Activated T-cell treated with anti-CD3 and anti-CD28 coated beads for 4 hours (primary cell): Measurements from ENCODE around the gene PHLDB3.
"Not testable (repeated sequence)": the region's sequence is repeated elsewhere in the genome, so short reads cannot be mapped to it uniquely, and the experiment has no call there.

ENCODE experiments used
- DNase-seq: peaks from one replicate; pipeline ENCODE4 v3.0.0-alpha.2; 2020

The PHLDB3 gene

GRCh38 chr19:43439032-43439708, 65.4 kb downstream of the PHLDB3 start:
- peak; percentile 10 for DNase-seq

DNA sequence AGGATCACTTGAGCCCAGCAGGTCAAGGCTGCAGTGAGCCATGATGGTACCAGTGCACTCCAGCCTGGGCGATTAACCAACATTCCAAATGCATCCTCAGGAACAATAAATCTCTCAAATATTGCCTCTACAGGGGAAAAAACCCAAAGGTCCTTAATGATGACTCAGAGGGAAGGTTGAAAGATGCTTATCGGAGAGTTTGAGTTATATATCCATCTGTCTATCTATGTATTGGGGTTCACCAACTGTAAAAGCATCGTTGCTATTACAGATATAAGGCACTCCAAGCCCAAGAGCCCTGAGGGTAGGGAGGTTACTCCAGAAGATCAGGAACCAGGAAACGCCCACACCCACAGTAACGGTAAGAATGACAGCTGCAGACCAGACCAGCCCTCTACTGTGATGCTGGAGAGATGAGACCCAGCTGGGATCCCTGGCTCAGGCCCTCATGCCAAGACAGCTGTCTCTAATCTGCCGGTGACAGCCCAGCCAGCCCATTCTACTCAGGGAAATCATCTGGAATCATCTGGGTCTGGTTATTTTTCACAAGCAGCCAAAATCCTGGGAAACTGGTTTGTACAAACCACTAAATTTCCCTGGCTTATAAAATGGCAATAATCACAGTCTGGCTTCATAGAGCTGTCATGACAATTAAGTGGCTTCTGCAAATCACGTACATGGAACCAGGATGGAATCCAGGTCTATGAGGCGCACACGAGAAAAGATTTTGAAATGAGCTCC, 66.1 kb downstream of the PHLDB3 start:
- no peak for DNase-seq

- no peak for DNase-seq
Measured at GRCh38 chr19:43437712-43438111, 66.8 kb downstream of the PHLDB3 start.

GRCh38 chr19:43437284-43437683, 67.3 kb downstream of the PHLDB3 start:
- DNase-seq: not testable (repeated sequence)

- no peak for DNase-seq
Measured at GRCh38 chr19:43435775-43436174, 68.8 kb downstream of the PHLDB3 start.

DNA sequence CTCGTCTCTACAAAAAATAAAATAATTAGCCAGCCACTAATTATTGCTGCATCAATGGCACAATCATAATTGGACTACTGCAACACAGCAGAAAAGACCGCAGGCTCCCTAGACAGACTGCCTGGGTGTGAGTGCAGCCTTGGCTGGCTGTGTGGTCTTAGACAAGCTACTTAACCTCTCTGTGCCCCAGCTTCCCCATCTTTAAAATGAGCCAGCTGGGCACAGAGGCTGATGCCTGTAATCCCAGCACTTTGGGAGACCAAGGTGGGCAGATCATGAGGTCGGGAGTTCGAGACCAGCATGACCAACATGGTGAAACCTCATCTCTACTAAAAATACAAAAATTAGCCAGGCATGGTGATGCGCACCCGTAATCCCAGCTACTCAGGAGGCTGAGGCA, 70.9 kb downstream of the PHLDB3 start:
- DNase-seq: no peak

GRCh38 chr19:43433358-43433673, 71.2 kb downstream of the PHLDB3 start:
- DNase-seq: no peak

GRCh38 chr19:43430976-43431375, 73.6 kb downstream of the PHLDB3 start:
- DNase-seq: no peak

DNA sequence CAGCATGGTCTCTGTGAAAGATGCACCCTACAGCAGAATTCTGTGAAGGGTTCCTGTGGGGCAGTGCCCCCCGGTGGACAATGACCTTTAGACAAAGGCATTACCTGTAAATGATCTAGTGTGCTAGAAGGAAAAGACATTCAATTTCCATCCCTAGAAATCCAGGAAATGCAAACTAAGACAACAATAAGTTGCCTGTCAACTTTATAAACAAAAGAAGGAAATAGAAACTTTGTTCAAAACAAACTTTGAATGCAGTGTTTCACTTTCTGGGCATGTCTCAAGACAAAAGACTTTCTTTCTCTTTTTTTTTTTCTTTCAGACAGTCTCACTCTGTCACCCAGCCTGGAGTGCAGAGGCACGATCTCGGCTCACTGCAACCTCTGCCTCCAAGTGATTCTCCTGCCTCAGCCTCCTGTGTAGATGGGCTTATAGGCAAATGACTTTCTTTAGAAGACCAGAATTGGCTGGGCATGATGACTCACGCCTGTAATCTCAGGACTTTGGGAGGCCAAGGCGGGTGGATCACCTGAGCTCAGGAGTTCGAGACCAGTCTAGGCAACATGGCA, 74.3 kb downstream of the PHLDB3 start:
- no peak for DNase-seq

- no peak for DNase-seq
Measured at GRCh38 chr19:43429395-43429794, 75.2 kb downstream of the PHLDB3 start.

DNA sequence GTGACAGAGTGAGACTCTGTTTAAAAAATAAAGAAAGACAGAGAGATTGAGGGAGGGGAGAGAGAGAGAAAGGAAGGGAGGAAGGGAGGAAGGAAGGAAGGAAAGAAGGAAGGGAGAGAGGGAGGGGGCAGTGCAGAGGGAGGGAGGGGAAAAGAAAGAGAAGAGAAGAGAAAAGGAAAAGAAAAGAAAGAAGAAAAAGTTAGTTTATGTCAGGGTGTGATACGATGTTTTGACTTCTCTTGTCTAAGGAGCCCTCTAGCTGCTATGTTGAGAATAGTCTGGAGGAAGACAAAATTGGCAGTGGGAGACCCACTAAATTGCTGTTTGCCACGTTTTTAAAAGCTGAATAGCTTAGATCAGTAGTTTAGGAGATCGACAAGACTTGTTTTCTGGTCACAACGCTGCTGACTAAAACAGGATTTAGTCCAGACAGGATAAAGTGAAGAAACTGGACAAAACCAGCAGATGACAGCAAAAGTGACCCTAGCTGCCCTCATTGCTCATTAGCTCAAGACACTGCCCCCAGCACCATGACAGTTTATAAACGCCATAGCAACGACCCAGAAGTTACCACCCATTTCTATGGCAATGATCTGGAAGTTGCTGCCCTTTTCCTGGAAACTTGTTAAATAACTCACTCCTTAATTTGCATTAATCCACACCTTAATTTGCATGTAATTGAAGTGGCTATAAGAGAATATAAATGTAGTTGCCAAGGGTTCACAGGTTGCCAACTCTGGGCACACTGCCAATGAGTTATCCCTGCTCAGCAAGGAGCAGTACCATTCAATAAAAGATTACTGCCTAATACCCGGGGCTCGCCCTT, 78.8 kb downstream of the PHLDB3 start:
- DNase-seq: no peak
